GM15510 (cell line): ENCODE data around the gene BRD2.

Source experiments
- POLR2A ChIP-seq: IDR thresholded peaks from 3 replicates; pipeline ENCODE4 v1.6.1; 2011; ENCODE audit warnings: borderline replicate concordance; ENCODE audit not compliant: insufficient read length; ENCODE audit errors: extremely low read depth

BRD2 gene

GRCh38 chr6:32964776-32965175, 3.6 kb upstream of the BRD2 start:
- no peak for TF ChIP-seq POLR2A

GRCh38 chr6:32967151-32968091, 973 bp upstream of the BRD2 start:
- no peak for TF ChIP-seq POLR2A

GRCh38 chr6:32968867-32969684, 682 bp downstream of the BRD2 start:
- TF ChIP-seq POLR2A: peak; percentile 52

- TF ChIP-seq POLR2A: peak; percentile 39
Measured at GRCh38 chr6:32969685-32970412, 1.5 kb downstream of the BRD2 start.

GRCh38 chr6:32970413-32971241, 2.2 kb downstream of the BRD2 start:
- peak; percentile 29 for TF ChIP-seq POLR2A

- no peak for TF ChIP-seq POLR2A
Measured at GRCh38 chr6:32971242-32971580, 2.8 kb downstream of the BRD2 start.

GRCh38 chr6:32971581-32972352, 3.4 kb downstream of the BRD2 start:
- peak; percentile 100 for TF ChIP-seq POLR2A

- no peak for TF ChIP-seq POLR2A
Measured at GRCh38 chr6:32972353-32973143, 4.2 kb downstream of the BRD2 start.

GRCh38 chr6:32973144-32974015, 5.0 kb downstream of the BRD2 start:
- no peak for TF ChIP-seq POLR2A

- no peak for TF ChIP-seq POLR2A
Measured at GRCh38 chr6:32974016-32974333, 5.6 kb downstream of the BRD2 start.

- TF ChIP-seq POLR2A: no peak
Measured at GRCh38 chr6:32974541-32975308, 6.3 kb downstream of the BRD2 start.

GRCh38 chr6:32975886-32976285, 7.5 kb downstream of the BRD2 start:
- TF ChIP-seq POLR2A: no peak
